HepG2 (cell line): ENCODE results near the gene ASXL1. TPM values are rescaled to one million over a fixed set of nuclear protein-coding genes. Genes with fewer than 3 reads are reported as not detected.

Source experiments
- ATF4 ChIP-seq, 2 experiments: fragments of 450-650 bp in 1 of 2; sonication (generic) in 1 of 2; formaldehyde crosslinking; IDR thresholded peaks; 2 replicates each; pipeline versions ENCODE4 v1.5.0 to v1.8.0; 2020 to 2022; ENCODE audit warnings: mild to moderate bottlenecking in 1 of 2, missing genetic modification reagents in 1 of 2
- HMG20A ChIP-seq: IDR thresholded peaks from 2 replicates; pipeline ENCODE4 v1.6.1; 2016; ENCODE audit warnings: borderline replicate concordance
- HNF4A ChIP-seq: sonication (generic); formaldehyde crosslinking; IDR thresholded peaks from 2 replicates; pipeline ENCODE4 v1.4.0; 2020; ENCODE audit warnings: missing genetic modification reagents
- KDM5B ChIP-seq: sonication (generic); formaldehyde crosslinking; IDR thresholded peaks from 2 replicates; pipeline ENCODE4 v1.4.0; 2020; ENCODE audit warnings: missing genetic modification reagents, mild to moderate bottlenecking, borderline replicate concordance
- LRRFIP1 ChIP-seq: sonication (generic); formaldehyde crosslinking; conservative IDR thresholded peaks from 2 replicates; pipeline ENCODE4 v1.4.0; 2020; ENCODE audit warnings: missing genetic modification reagents
- MED1 ChIP-seq: sonication (generic); formaldehyde crosslinking; IDR thresholded peaks from 2 replicates; pipeline ENCODE4 v1.4.0; 2020; ENCODE audit warnings: missing genetic modification reagents
- NFE2L2 ChIP-seq: fragments of 150-350 bp; IDR thresholded peaks from 2 replicates; pipeline ENCODE4 v1.6.1; 2014; ENCODE audit warnings: low read length
- NR2F1 ChIP-seq, 2 experiments: fragments of 450-650 bp in 1 of 2; formaldehyde crosslinking in 1 of 2; IDR thresholded peaks; 2 replicates each; pipeline versions ENCODE4 v1.5.0 to v1.6.1; 2016 to 2020; ENCODE audit warnings: mild to moderate bottlenecking in 1 of 2, missing compliant biosample characterization in 1 of 2, missing genetic modification reagents in 1 of 2, moderate library complexity in 1 of 2
- POLR2A ChIP-seq, 2 experiments: IDR thresholded peaks; 2 replicates each; pipeline ENCODE4 v1.6.1; 2011; ENCODE audit warnings: low read depth in 2 of 2, low read length in 2 of 2, mild to moderate bottlenecking in 1 of 2, moderate library complexity in 1 of 2; ENCODE audit not compliant: insufficient read depth in 1 of 2
- SP140L ChIP-seq: sonication (generic); formaldehyde crosslinking; IDR thresholded peaks from 2 replicates; pipeline ENCODE4 v1.4.0; 2020; ENCODE audit warnings: missing genetic modification reagents, borderline replicate concordance
- SRF ChIP-seq: IDR thresholded peaks from 2 replicates; pipeline ENCODE4 v1.6.1; 2011; ENCODE audit warnings: mild to moderate bottlenecking, low read depth, low read length, moderate library complexity
- SYNCRIP ChIP-seq: fragments of 200-400 bp; formaldehyde crosslinking; IDR thresholded peaks from 2 replicates; pipeline ENCODE4 v1.6.1; 2018; ENCODE audit warnings: mild to moderate bottlenecking, low read depth, low read length; ENCODE audit not compliant: insufficient read depth
- TFAP4 ChIP-seq: sonication (generic); IDR thresholded peaks from 2 replicates; pipeline ENCODE4 v1.6.1; 2016; ENCODE audit warnings: low read depth, borderline replicate concordance
- ZNF251 ChIP-seq: sonication (generic); formaldehyde crosslinking; IDR thresholded peaks from 2 replicates; pipeline ENCODE4 v1.9.0; 2021; ENCODE audit warnings: mild to moderate bottlenecking, missing genetic modification reagents
- ZNF496 ChIP-seq: sonication (generic); formaldehyde crosslinking; IDR thresholded peaks from 2 replicates; pipeline ENCODE4 v1.8.1; 2023; ENCODE audit warnings: mild to moderate bottlenecking, moderate library complexity, missing genetic modification reagents; ENCODE audit not compliant: insufficient replicate concordance
- ZSCAN30 ChIP-seq: sonication (generic); formaldehyde crosslinking; IDR thresholded peaks from 2 replicates; pipeline ENCODE4 v1.5.0; 2020; ENCODE audit warnings: mild to moderate bottlenecking, missing genetic modification reagents
- ZZZ3 ChIP-seq: sonication (generic); formaldehyde crosslinking; IDR thresholded peaks from 2 replicates; pipeline ENCODE4 v1.4.0; 2020; ENCODE audit warnings: missing genetic modification reagents, mild to moderate bottlenecking, borderline replicate concordance
- polyA plus RNA-seq, 8 experiments: library from polyadenylated mRNA; depleted of rRNA in 3 of 8; stranded (reverse) in 7 of 8; unstranded in 1 of 8; fragments of >200 nt; fragmentation: Illumina TruSeq in 4 of 8; extraction: Trizol in 4 of 8; gene quantifications; 2 replicates each; pipeline versions ENCODE4 v1.2.1 to v1.2.3, GENCODE V29; 2011 to 2016; ENCODE audit warnings: low read depth in 4 of 8, missing spikeins in 1 of 8, mixed read lengths in 1 of 8; ENCODE audit not compliant: insufficient read depth in 1 of 8
- total RNA-seq, 5 experiments: library from RNA; depleted of rRNA; stranded (reverse); fragments of >200 nt; fragmentation: Illumina TruSeq; extraction: Trizol; gene quantifications; 2 replicates each; pipeline ENCODE4 v1.2.3, GENCODE V29; 2016; ENCODE audit warnings: low read depth in 1 of 5

The ASXL1 gene
- total and polyA plus RNA-seq, 2 of the 13 experiments (the other 11 are each of a cell fraction or from before 2014, with no cell fraction given): 62.1 to 74.8 TPM

GRCh38 chr20:32440069-32440757 is 82.1 kb downstream of the ASXL1 start (continued):
- TF ChIP-seq NFE2L2 (no peak), SRF (no peak), ZNF251 (no peak), SYNCRIP (no peak), TFAP4 (no peak), ZSCAN30 (CRISPR knock-in tag) (no peak), HMG20A (CRISPR knock-in tag) (no peak), NR2F1 (CRISPR knock-in tag; IDR thresholded peaks at IDR 0.05) (no peak), ZZZ3 (CRISPR knock-in tag) (no peak), MED1 (no peak), ATF4 (CRISPR knock-in tag; IDR thresholded peaks at IDR 0.05) (no peak), KDM5B (CRISPR knock-in tag) (no peak), POLR2A (IDR thresholded peaks at IDR 0.05; ENCODE audit: insufficient read depth in 1 of 2, low read depth in 2 of 2, low read length in 2 of 2) (peak; percentile 18 to 44; a peak in 1 of 4 replicates), ZNF496 (CRISPR knock-in tag) (no peak), HNF4A (CRISPR knock-in tag) (peak; percentile 76), SP140L (no peak), LRRFIP1 (CRISPR knock-in tag) (no peak)
